Ovary (tissue), 9 donors: ENCODE measurements around the gene CYTL1. TPM values are rescaled to one million over a fixed set of nuclear protein-coding genes. Genes with fewer than 3 reads are reported as not detected.

ENCODE experiments used
- DNase-seq, 5 donors: peaks; one replicate each; pipeline ENCODE4 v3.0.0-alpha.2; 2019 to 2020
- H3K27ac ChIP-seq, 2 donors: fragments of 200-600 bp; one replicate each; pipeline versions ENCODE4 v1.5.1 to v1.8.0; 2019 to 2022
- H3K27me3 ChIP-seq: fragments of 200-600 bp; one replicate; pipeline ENCODE4 v1.8.0; 2022
- H3K36me3 ChIP-seq: fragments of 200-600 bp; sonication (generic); one replicate; pipeline ENCODE4 v1.5.1; 2019
- H3K4me1 ChIP-seq: one replicate; pipeline ENCODE4 v1.8.1; 2013; ENCODE audit warnings: mild to moderate bottlenecking, moderate library complexity; ENCODE audit not compliant: insufficient read depth
- H3K4me3 ChIP-seq: fragments of 200-600 bp; sonication (generic); one replicate; pipeline ENCODE4 v1.5.1; 2017
- H3K9me3 ChIP-seq, 2 donors: fragments of 200-600 bp in 1 of 2; sonication (generic) in 1 of 2; one replicate each; pipeline versions ENCODE4 v1.5.1 to v1.8.1; 2013 to 2019; ENCODE audit warnings: mild to moderate bottlenecking in 1 of 2, moderate library complexity in 1 of 2
- CTCF ChIP-seq, 3 donors: fragments of 450-650 bp in 2 of 3; fragments of 200-600 bp in 1 of 3; IDR thresholded peaks; one replicate each; pipeline versions ENCODE4 v1.5.1 to v1.8.0; 2016 to 2022; ENCODE audit warnings: antibody characterized with exemption in 3 of 3, mild to moderate bottlenecking in 1 of 3
- EP300 ChIP-seq: sonication (generic); formaldehyde crosslinking; IDR thresholded peaks from one replicate; pipeline ENCODE4 v1.6.1; 2017; ENCODE audit warnings: antibody characterized with exemption
- POLR2A ChIP-seq: fragments of 450-650 bp; IDR thresholded peaks from one replicate; pipeline ENCODE4 v1.6.1; 2017; ENCODE audit warnings: antibody characterized with exemption, mild to moderate bottlenecking, moderate library complexity
- WGBS, 3 donors: extraction: QIAGEN DNeasy Blood & Tissue Kit in 1 of 3; methylation state at CpG; one replicate each; pipeline versions ENCODE4 v1.1.5 to v1.1.7; 2013 to 2017; 5-methylcytosine and 5-hydroxymethylcytosine counted together
- intact Hi-C, 4 donors: fragments of 100-400 bp; cut with DNase I; formaldehyde crosslinking; loops; one replicate each; pipeline versions ENCODE4 v1.11.0 to v1.15.1; 2022 to 2023
- polyA plus RNA-seq, 2 donors: library from polyadenylated mRNA; stranded (reverse); fragments of 200-250 nt in 1 of 2; fragments of 350-450 nt in 1 of 2; fragmentation: Illumina TruSeq in 1 of 2; extraction: RNeasy Lipid Tissue Mini Kit (QIAGEN cat#74804) in 1 of 2; gene quantifications; one replicate each; pipeline ENCODE4 v1.2.3, GENCODE V29; 2013 to 2014
- total RNA-seq, 7 donors: library from RNA; depleted of rRNA in 2 of 7; stranded (reverse); fragments of >200 nt in 2 of 7; fragmentation: NEBNext Ultra II Directional in 3 of 7; extraction: Animal tissue kit (Norgen Biotek cat#: 25700) in 3 of 7; gene quantifications; one replicate each; pipeline versions ENCODE4 v1.1.0 to v1.2.4, GENCODE V29; 2016 to 2023
- donor health status: DM: no; HTN: no; CAD: no; lungs with moderate emphysema.
- donor health status: DM: no; HTN: no; CAD: no.
- donor health status: Bipolar disorder and iron deficiency.
- donor health status: DM: yes; HTN: yes; CAD: no.
- donor health status: DM: no; HTN: no; CAD: no.
- donor health status: DM: yes; HTN: yes; CAD: no.

The CYTL1 gene
- total and polyA plus RNA-seq, 9 donors = 0.97 to 5.6 (median 1.6) TPM

- Histone ChIP-seq H3K9me3 (no peaks in the 10 kb centered on the region), H3K27me3 (no peaks in the 10 kb centered on the region), H3K4me3 (no peak overlapping the region), H3K4me1 (no peaks in the 10 kb centered on the region), H3K36me3 (no peaks in the 10 kb centered on the region), H3K27ac (no peak overlapping the region)
- no peak for DNase-seq
- 80 to 85% (median 84%) methylated on average over 8 of the region's 8 CpGs for WGBS, 3 donors
- intact Hi-C loops = no loop called here
- no peak for TF ChIP-seq EP300
- TF ChIP-seq CTCF (IDR thresholded peaks at IDR 0.05) = no peak
- TF ChIP-seq POLR2A = no peak
Measured at GRCh38 chr4:4981827-4982226, 37.4 kb downstream of the CYTL1 start.

GRCh38 chr4:4981427-4981826, 37.8 kb downstream of the CYTL1 start:
- DNase-seq = peak in 1 of 5 donors; percentile 36
- WGBS, 3 donors = 58 to 85% (median 61%) methylated on average over 3 of the region's 3 CpGs
- no peaks in the 10 kb centered on the region for H3K27me3 ChIP-seq
- H3K4me1 ChIP-seq = no peaks in the 10 kb centered on the region
- H3K36me3 ChIP-seq = no peaks in the 10 kb centered on the region
- intact Hi-C loops = no loop called here
- H3K4me3 ChIP-seq = no peak overlapping the region
- no peak for TF ChIP-seq POLR2A
- TF ChIP-seq CTCF (IDR thresholded peaks at IDR 0.05) = no peak
- TF ChIP-seq EP300 = no peak
- H3K9me3 ChIP-seq = no peaks in the 10 kb centered on the region
- H3K27ac ChIP-seq = no peak overlapping the region

- no peaks in the 10 kb centered on the region for H3K4me1 ChIP-seq
- intact Hi-C loops = no loop called here
- 33 to 39% (median 35%) methylated on average over 11 to 12 of the region's 12 CpGs for WGBS, 3 donors
- no peaks in the 10 kb centered on the region for H3K36me3 ChIP-seq
- no peaks in the 10 kb centered on the region for H3K27me3 ChIP-seq
- TF ChIP-seq EP300 (no peak), CTCF (IDR thresholded peaks at IDR 0.05) (no peak), POLR2A (no peak)
- H3K27ac ChIP-seq = no peak overlapping the region
- no peaks in the 10 kb centered on the region for H3K9me3 ChIP-seq
- DNase-seq = no peak
- H3K4me3 ChIP-seq = no peak overlapping the region
Measured at GRCh38 chr4:4980621-4981230, 38.5 kb downstream of the CYTL1 start.

- intact Hi-C loops = no loop called here
- Histone ChIP-seq H3K9me3 (no peaks in the 10 kb centered on the region), H3K27me3 (no peaks in the 10 kb centered on the region), H3K4me1 (no peaks in the 10 kb centered on the region), H3K4me3 (no peak overlapping the region), H3K36me3 (no peaks in the 10 kb centered on the region), H3K27ac (no peak overlapping the region)
- 79 to 81% (median 81%) methylated on average over 4 of the region's 4 CpGs for WGBS, 3 donors
- TF ChIP-seq EP300 (no peak), POLR2A (no peak), CTCF (IDR thresholded peaks at IDR 0.05) (no peak)
- no peak for DNase-seq
Measured at GRCh38 chr4:4979971-4980370, 39.3 kb downstream of the CYTL1 start.
